Mesenchymal stem cell (in vitro differentiated cells and primary cell): Measurements from ENCODE around the gene FSIP2.
A peak's percentile ranks its signal among the peaks of the same experiment; 100 is the strongest.

Experiments
- DNase-seq: peaks from one replicate; pipeline ENCODE4 v3.0.0-alpha.2; 2013
- H2AFZ ChIP-seq: one replicate; pipeline ENCODE4 v1.6.1; 2013; ENCODE audit warnings: low read depth, mild to moderate bottlenecking, control low read depth, inconsistent platforms, low read length, moderate library complexity
- H2AK5ac ChIP-seq: 2 replicates; pipeline ENCODE4 v1.6.1; 2013; ENCODE audit warnings: low read length, moderate library complexity, mild to moderate bottlenecking, inconsistent platforms; ENCODE audit not compliant: severe bottlenecking
- H2BK120ac ChIP-seq: one replicate; pipeline ENCODE4 v1.6.1; 2013; ENCODE audit warnings: low read depth, mild to moderate bottlenecking, inconsistent platforms, low read length, moderate library complexity
- H2BK12ac ChIP-seq, 2 experiments: one replicate each; pipeline ENCODE4 v1.6.1; 2013; ENCODE audit warnings: inconsistent platforms in 2 of 2, low read length in 2 of 2, mild to moderate bottlenecking in 2 of 2, moderate library complexity in 2 of 2, control low read depth in 1 of 2
- H2BK15ac ChIP-seq: one replicate; pipeline ENCODE4 v1.6.1; 2013; ENCODE audit warnings: mild to moderate bottlenecking, low read depth, inconsistent platforms; ENCODE audit not compliant: poor library complexity, severe bottlenecking
- H2BK5ac ChIP-seq: 2 replicates; pipeline ENCODE4 v1.6.1; 2013; ENCODE audit warnings: low read depth, mild to moderate bottlenecking, low read length, control low read depth, inconsistent platforms; ENCODE audit not compliant: poor library complexity, severe bottlenecking
- H3K14ac ChIP-seq, 2 experiments: one replicate each; pipeline ENCODE4 v1.6.1; 2013; ENCODE audit warnings: inconsistent platforms in 2 of 2, low read length in 2 of 2, control low read depth in 1 of 2, mild to moderate bottlenecking in 1 of 2, moderate library complexity in 1 of 2
- H3K18ac ChIP-seq, 2 experiments: one replicate each; pipeline ENCODE4 v1.6.1; 2013; ENCODE audit warnings: inconsistent platforms in 2 of 2, low read length in 2 of 2, control low read depth in 1 of 2, low read depth in 1 of 2, mild to moderate bottlenecking in 1 of 2
- H3K23ac ChIP-seq, 2 experiments: one replicate each; pipeline ENCODE4 v1.6.1; 2013; ENCODE audit warnings: inconsistent platforms in 2 of 2, low read length in 2 of 2, mild to moderate bottlenecking in 2 of 2, moderate library complexity in 2 of 2, control low read depth in 1 of 2
- H3K27ac ChIP-seq: 2 replicates; pipeline ENCODE4 v1.5.1; 2013; ENCODE audit warnings: mild to moderate bottlenecking, moderate library complexity, low read length, control low read depth, inconsistent platforms; ENCODE audit not compliant: poor library complexity, severe bottlenecking
- H3K27me3 ChIP-seq, 2 experiments: 2 replicates each; pipeline versions ENCODE4 v1.6.1 to v1.7.0; 2013; ENCODE audit warnings: low read length in 2 of 2, mild to moderate bottlenecking in 2 of 2, moderate library complexity in 2 of 2, control low read depth in 1 of 2, inconsistent platforms in 1 of 2; ENCODE audit not compliant: control insufficient read depth in 1 of 2, insufficient read depth in 1 of 2
- H3K36me3 ChIP-seq, 2 experiments: 2 replicates each; pipeline versions ENCODE4 v1.6.1 to v1.7.0; 2013; ENCODE audit warnings: low read length in 2 of 2, control low read depth in 1 of 2, inconsistent platforms in 1 of 2, low read depth in 1 of 2, mild to moderate bottlenecking in 1 of 2; ENCODE audit not compliant: insufficient read depth in 2 of 2, control insufficient read depth in 1 of 2
- H3K4ac ChIP-seq, 2 experiments: one replicate each; pipeline ENCODE4 v1.6.1; 2013; ENCODE audit warnings: inconsistent platforms in 2 of 2, low read length in 2 of 2, mild to moderate bottlenecking in 2 of 2, moderate library complexity in 2 of 2, control low read depth in 1 of 2, low read depth in 1 of 2
- H3K4me1 ChIP-seq: 2 replicates; pipeline ENCODE4 v1.6.1; 2013; ENCODE audit warnings: low read depth, low read length, control low read depth; ENCODE audit not compliant: control insufficient read depth, insufficient read depth
- H3K4me2 ChIP-seq: 2 replicates; pipeline ENCODE4 v1.6.1; 2013; ENCODE audit warnings: low read length, mild to moderate bottlenecking, inconsistent platforms; ENCODE audit not compliant: poor library complexity, severe bottlenecking
- H3K4me3 ChIP-seq, 2 experiments: 2 replicates each; pipeline versions ENCODE4 v1.5.1 to v1.7.0; 2013; ENCODE audit warnings: low read length in 2 of 2, mild to moderate bottlenecking in 2 of 2, control low read depth in 1 of 2, low read depth in 1 of 2; ENCODE audit not compliant: insufficient read depth in 1 of 2
- H3K79me1 ChIP-seq: replicated peaks from 2 replicates; pipeline ENCODE4 v1.6.1; 2013; ENCODE audit warnings: mild to moderate bottlenecking, control low read depth, low read length, inconsistent platforms; ENCODE audit not compliant: poor library complexity, severe bottlenecking
- H3K9ac ChIP-seq: 2 replicates; pipeline ENCODE4 v1.7.0; 2013; ENCODE audit warnings: mild to moderate bottlenecking, low read length, moderate library complexity
- H3K9me3 ChIP-seq: 2 replicates; pipeline ENCODE4 v1.7.0; 2013; ENCODE audit warnings: mild to moderate bottlenecking, low read length; ENCODE audit not compliant: control insufficient read depth
- H4K8ac ChIP-seq: one replicate; pipeline ENCODE4 v1.6.1; 2013; ENCODE audit warnings: inconsistent platforms, mild to moderate bottlenecking, low read length, moderate library complexity
- H4K91ac ChIP-seq: one replicate; pipeline ENCODE4 v1.6.1; 2013; ENCODE audit warnings: mild to moderate bottlenecking, low read length, inconsistent platforms
- WGBS: methylation state at CpG from one replicate; pipeline ENCODE4 v1.1.7; 2013; ENCODE audit warnings: mixed read lengths; 5-methylcytosine and 5-hydroxymethylcytosine counted together

Gene FSIP2

DNA sequence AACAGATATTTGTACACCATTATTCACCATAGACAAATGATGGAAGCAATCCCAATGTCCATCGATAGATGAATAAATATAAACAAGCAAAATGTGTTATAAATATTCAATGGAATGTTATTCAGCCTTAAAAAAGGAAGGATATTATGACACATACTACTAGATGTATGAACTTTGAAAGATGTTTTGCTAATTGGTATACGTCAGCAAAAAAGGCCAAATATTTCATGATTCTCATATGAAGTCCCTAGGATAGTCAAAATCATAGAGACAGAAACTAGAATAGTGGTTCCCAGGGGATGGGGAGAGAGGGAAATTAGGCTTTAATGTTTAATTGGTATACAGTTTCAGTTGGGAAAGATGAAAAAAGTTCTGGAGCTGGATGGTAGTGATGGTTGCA, 85.2 kb downstream of the FSIP2 start:
- no peak overlapping the region for H4K8ac ChIP-seq
- no peaks in the 10 kb centered on the region for H3K36me3 ChIP-seq
- no peak overlapping the region for H3K18ac ChIP-seq
- WGBS = no CpG with 5 or more reads among the region's 2 CpGs
- no peak overlapping the region for H2BK5ac ChIP-seq
- no peaks in the 10 kb centered on the region for H3K4me1 ChIP-seq
- H3K4me2 ChIP-seq = no peak overlapping the region
- H2AK5ac ChIP-seq = no peak overlapping the region
- no peak overlapping the region for H2AFZ ChIP-seq
- no peak overlapping the region for H3K4me3 ChIP-seq
- H4K91ac ChIP-seq = no peak overlapping the region
- no peak overlapping the region for H3K23ac ChIP-seq
- no peak overlapping the region for H2BK15ac ChIP-seq
- H3K79me1 ChIP-seq = no peaks in the 10 kb centered on the region
- no peak overlapping the region for H3K9ac ChIP-seq
- no peak overlapping the region for H2BK12ac ChIP-seq
- H3K14ac ChIP-seq = no peak overlapping the region
- no peak overlapping the region for H3K27ac ChIP-seq
- no peaks in the 10 kb centered on the region for H3K27me3 ChIP-seq
- peaks cover 24% of the 10 kb centered on the region for H3K9me3 ChIP-seq
- no peak overlapping the region for H2BK120ac ChIP-seq
- DNase-seq = no peak
- H3K4ac ChIP-seq = no peak overlapping the region

GRCh38 chr2:185825557-185825956, 87.0 kb downstream of the FSIP2 start:
- H4K8ac ChIP-seq = no peak overlapping the region
- no peaks in the 10 kb centered on the region for H3K27me3 ChIP-seq
- H3K27ac ChIP-seq = no peak overlapping the region
- H2BK120ac ChIP-seq = no peak overlapping the region
- no peak overlapping the region for H2AFZ ChIP-seq
- no peak overlapping the region for H3K9ac ChIP-seq
- H3K4me3 ChIP-seq = no peak overlapping the region
- no peak overlapping the region for H4K91ac ChIP-seq
- no peak overlapping the region for H2BK12ac ChIP-seq
- no peak overlapping the region for H2BK5ac ChIP-seq
- no peak overlapping the region for H2AK5ac ChIP-seq
- no peak for DNase-seq
- no peak overlapping the region for H3K23ac ChIP-seq
- H3K4me1 ChIP-seq = no peaks in the 10 kb centered on the region
- H2BK15ac ChIP-seq = no peak overlapping the region
- H3K9me3 ChIP-seq = peaks cover 14% of the 10 kb centered on the region
- H3K18ac ChIP-seq = no peak overlapping the region
- H3K4ac ChIP-seq = no peak overlapping the region
- H3K4me2 ChIP-seq = no peak overlapping the region
- H3K36me3 ChIP-seq = no peaks in the 10 kb centered on the region
- no peak overlapping the region for H3K14ac ChIP-seq
- H3K79me1 ChIP-seq = no peaks in the 10 kb centered on the region

- Histone ChIP-seq H2BK12ac (no peak overlapping the region), H3K4ac (no peak overlapping the region), H3K27me3 (no peaks in the 10 kb centered on the region), H3K4me3 (no peak overlapping the region), H2BK15ac (no peak overlapping the region), H2AFZ (no peak overlapping the region), H3K9me3 (peaks cover 16% of the 10 kb centered on the region), H3K36me3 (no peaks in the 10 kb centered on the region), H3K18ac (no peak overlapping the region), H4K8ac (no peak overlapping the region), H2BK5ac (no peak overlapping the region), H3K23ac (no peak overlapping the region), H2AK5ac (no peak overlapping the region), H3K14ac (no peak overlapping the region), H3K79me1 (no peaks in the 10 kb centered on the region), H3K4me1 (no peaks in the 10 kb centered on the region), H2BK120ac (no peak overlapping the region), H3K9ac (no peak overlapping the region), H3K27ac (no peak overlapping the region), H4K91ac (no peak overlapping the region), H3K4me2 (no peak overlapping the region)
- DNase-seq = no peak
- 70% methylated on average over 2 of the region's 3 CpGs for WGBS
Observed at GRCh38 chr2:185828326-185828725, 89.7 kb downstream of the FSIP2 start.

DNA sequence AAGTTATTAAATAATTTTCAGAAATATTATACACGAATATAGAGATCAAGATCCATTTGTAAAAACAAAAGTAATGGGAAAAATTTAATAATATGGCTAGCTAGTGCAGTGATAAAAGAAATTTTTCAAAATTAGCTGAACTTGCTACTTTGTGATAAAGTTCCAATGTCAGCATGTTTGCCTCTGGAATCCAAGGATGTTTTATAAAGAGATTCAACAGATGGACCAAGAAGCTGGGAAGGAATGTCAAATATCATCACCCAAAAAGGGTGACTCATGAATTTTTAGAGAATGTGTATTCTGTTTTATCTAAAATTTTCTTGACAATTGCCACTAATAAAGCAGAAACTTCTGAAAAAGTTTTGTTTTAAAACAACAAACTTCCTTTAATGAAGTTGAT, 95.3 kb downstream of the FSIP2 start:
- H2BK5ac ChIP-seq = no peak overlapping the region
- H3K27me3 ChIP-seq = no peaks in the 10 kb centered on the region
- no peak overlapping the region for H2AK5ac ChIP-seq
- no peak overlapping the region for H2BK12ac ChIP-seq
- H2AFZ ChIP-seq = no peak overlapping the region
- no peak overlapping the region for H3K4ac ChIP-seq
- H4K91ac ChIP-seq = no peak overlapping the region
- H2BK120ac ChIP-seq = no peak overlapping the region
- H2BK15ac ChIP-seq = no peak overlapping the region
- peaks cover 18% of the 10 kb centered on the region for H3K9me3 ChIP-seq
- no peak overlapping the region for H3K9ac ChIP-seq
- H3K36me3 ChIP-seq = no peaks in the 10 kb centered on the region
- H3K23ac ChIP-seq = no peak overlapping the region
- no CpG with 5 or more reads among the region's 1 CpG for WGBS
- H3K27ac ChIP-seq = no peak overlapping the region
- no peaks in the 10 kb centered on the region for H3K79me1 ChIP-seq
- DNase-seq = peak; percentile 2
- no peaks in the 10 kb centered on the region for H3K4me1 ChIP-seq
- H4K8ac ChIP-seq = no peak overlapping the region
- H3K14ac ChIP-seq = no peak overlapping the region
- H3K4me3 ChIP-seq = no peak overlapping the region
- H3K18ac ChIP-seq = no peak overlapping the region
- no peak overlapping the region for H3K4me2 ChIP-seq
